ENCODE data around the gene OCIAD1.

- TF ChIP-seq CTCF (IDR thresholded peaks at IDR 0.05; ENCODE audit: low read length) (no peak), EZH2 (optimal IDR thresholded peaks at IDR 0.05; ENCODE audit: low read depth, low read length) (no peak), EZH2phosphoT487 (IDR thresholded peaks at IDR 0.05; ENCODE audit: low read length) (no peak)
These were observed 69.1 kb downstream of the OCIAD1 start for GRCh38 chr4:48899950-48900349.
